ENCODE measurements around the gene CRMP1. TPM values are rescaled to one million over a fixed set of nuclear protein-coding genes. Genes with fewer than 3 reads are reported as not detected.

Gene CRMP1
- total RNA-seq, 4 donors from 2014 or later: 0.21 to 0.59 (median 0.30) TPM; not detected in 1

DNA sequence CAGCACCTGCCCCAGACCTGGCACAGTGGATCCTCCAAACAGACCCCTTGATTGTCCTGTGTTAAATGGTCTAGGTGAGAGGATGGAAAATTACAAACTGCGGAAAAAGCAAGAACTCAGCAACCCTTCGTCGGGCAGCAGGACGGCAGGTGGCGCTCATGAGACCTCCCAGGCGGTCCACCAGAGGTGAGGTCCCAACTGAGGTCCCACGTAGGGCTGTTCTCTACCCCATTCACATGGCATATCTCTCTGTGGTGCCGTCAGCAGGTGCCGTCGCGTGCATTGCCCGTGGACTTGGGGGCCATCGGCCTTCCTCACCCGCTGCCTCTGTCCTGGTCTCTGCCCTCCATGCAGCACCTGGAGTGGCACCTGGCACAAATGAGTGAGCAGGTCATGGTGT, 88.2 kb downstream of the CRMP1 start:
- H3K27ac ChIP-seq: no peak overlapping the region
- peaks cover 3 to 97% (median 4%) of the 10 kb centered on the region in 3 donors for H3K36me3 ChIP-seq
- 85 to 94% methylated on average over 9 to 12 of the region's 14 CpGs for WGBS, 2 donors
- no peaks in the 10 kb centered on the region for H3K4me1 ChIP-seq
- H3K4me3 ChIP-seq: no peak overlapping the region
- TF ChIP-seq POLR2A (IDR thresholded peaks at IDR 0.05) (no peak), EP300 (IDR thresholded peaks at IDR 0.05) (no peak)
- TF ChIP-seq, protein P1, sequence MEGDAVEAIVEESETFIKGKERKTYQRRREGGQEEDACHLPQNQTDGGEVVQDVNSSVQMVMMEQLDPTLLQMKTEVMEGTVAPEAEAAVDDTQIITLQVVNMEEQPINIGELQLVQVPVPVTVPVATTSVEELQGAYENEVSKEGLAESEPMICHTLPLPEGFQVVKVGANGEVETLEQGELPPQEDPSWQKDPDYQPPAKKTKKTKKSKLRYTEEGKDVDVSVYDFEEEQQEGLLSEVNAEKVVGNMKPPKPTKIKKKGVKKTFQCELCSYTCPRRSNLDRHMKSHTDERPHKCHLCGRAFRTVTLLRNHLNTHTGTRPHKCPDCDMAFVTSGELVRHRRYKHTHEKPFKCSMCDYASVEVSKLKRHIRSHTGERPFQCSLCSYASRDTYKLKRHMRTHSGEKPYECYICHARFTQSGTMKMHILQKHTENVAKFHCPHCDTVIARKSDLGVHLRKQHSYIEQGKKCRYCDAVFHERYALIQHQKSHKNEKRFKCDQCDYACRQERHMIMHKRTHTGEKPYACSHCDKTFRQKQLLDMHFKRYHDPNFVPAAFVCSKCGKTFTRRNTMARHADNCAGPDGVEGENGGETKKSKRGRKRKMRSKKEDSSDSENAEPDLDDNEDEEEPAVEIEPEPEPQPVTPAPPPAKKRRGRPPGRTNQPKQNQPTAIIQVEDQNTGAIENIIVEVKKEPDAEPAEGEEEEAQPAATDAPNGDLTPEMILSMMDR (IDR thresholded peaks at IDR 0.05): no peak
- H3K27me3 ChIP-seq: no peaks in the 10 kb centered on the region
- no peaks in the 10 kb centered on the region for H3K9me3 ChIP-seq
- DNase-seq (ENCODE audit: low spot score in 2 of 2): no peak

DNA sequence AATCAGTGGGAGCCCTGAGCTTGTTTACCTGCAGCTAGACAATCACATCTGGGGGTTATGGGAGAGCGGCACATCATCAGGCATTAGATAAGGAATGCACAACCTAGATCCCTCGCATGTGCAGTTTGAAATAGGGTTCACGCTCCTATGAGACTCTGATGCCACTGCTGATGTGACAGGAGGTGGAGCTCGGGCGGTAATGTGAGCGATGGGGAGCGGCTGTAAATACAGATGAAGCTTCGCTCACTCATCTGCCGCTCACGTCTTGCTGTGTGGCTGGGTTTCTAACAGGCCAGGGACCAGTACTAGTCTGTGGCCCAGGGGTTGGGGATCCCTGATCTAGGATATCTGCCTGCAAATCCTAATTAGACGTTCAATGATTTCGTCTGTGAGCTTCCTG, 90.3 kb downstream of the CRMP1 start:
- WGBS, 2 donors: 89 to 93% methylated on average over 12 of the region's 12 CpGs
- H3K27me3 ChIP-seq: no peaks in the 10 kb centered on the region
- H3K9me3 ChIP-seq: no peaks in the 10 kb centered on the region
- no peaks in the 10 kb centered on the region for H3K4me1 ChIP-seq
- H3K4me3 ChIP-seq: no peak overlapping the region
- TF ChIP-seq POLR2A (IDR thresholded peaks at IDR 0.05): no peak
- TF ChIP-seq, protein P1 (IDR thresholded peaks at IDR 0.05): no peak
- no peak for TF ChIP-seq EP300 (IDR thresholded peaks at IDR 0.05)
- H3K27ac ChIP-seq: no peak overlapping the region
- H3K36me3 ChIP-seq: peaks cover 0 to 97% (median 4%) of the 10 kb centered on the region in 3 donors
- no peak for DNase-seq (ENCODE audit: low spot score in 2 of 2)

DNA sequence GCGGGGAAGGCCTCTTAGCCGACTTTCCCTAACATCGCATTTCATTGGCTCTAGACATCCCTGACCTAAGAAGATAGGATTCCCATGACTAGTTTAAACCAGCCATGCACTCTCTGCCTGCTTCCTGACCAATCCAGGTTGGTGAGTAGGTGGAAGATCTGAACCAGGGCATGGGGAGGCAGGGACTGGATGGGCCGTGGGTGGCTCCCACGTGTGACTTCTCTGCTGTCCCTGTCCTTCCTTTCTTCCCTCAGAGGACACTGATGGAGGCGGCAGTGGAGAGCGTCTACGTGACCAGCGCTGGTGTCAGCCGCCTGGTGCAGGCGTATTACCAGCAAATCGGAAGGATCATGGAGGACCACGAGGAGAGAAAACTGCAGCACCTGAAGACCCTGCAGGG, 91.2 kb downstream of the CRMP1 start:
- WGBS, 2 donors: 85 to 92% methylated on average over 13 of the region's 13 CpGs
- peaks cover 0 to 97% (median 4%) of the 10 kb centered on the region in 3 donors for H3K36me3 ChIP-seq

DNA sequence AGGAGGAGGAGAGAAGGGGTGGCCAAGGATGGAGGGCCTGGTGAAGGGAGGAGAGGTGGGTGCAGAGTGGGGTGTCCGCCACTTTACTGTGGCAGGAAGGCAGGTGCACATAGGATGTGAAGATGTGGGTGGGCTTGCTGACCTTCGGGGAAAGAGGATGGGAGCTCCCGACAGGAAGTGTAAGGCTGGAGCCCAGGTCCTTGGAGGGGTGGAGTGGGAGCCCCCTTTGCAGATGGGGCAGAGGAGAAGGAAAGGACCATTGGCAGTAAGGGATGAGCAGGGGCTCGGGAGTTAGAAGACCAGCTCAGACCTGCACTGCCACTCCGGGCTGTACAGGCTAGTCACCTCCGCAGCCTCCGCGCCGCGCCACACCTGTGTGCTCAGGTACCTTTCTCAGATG, 92.4 kb downstream of the CRMP1 start:
- H3K36me3 ChIP-seq: peaks cover 0 to 98% (median 4%) of the 10 kb centered on the region in 3 donors

More for the DNA sequence above, 91.2 kb downstream of the CRMP1 start:
- TF ChIP-seq POLR2A (IDR thresholded peaks at IDR 0.05): no peak
- TF ChIP-seq EP300 (IDR thresholded peaks at IDR 0.05): no peak
- TF ChIP-seq, protein P1 (IDR thresholded peaks at IDR 0.05): no peak
- Histone ChIP-seq H3K4me1 (no peaks in the 10 kb centered on the region), H3K27me3 (no peaks in the 10 kb centered on the region), H3K9me3 (no peaks in the 10 kb centered on the region), H3K4me3 (no peak overlapping the region), H3K27ac (no peak overlapping the region)
- no peak for DNase-seq (ENCODE audit: low spot score in 2 of 2)

DNA sequence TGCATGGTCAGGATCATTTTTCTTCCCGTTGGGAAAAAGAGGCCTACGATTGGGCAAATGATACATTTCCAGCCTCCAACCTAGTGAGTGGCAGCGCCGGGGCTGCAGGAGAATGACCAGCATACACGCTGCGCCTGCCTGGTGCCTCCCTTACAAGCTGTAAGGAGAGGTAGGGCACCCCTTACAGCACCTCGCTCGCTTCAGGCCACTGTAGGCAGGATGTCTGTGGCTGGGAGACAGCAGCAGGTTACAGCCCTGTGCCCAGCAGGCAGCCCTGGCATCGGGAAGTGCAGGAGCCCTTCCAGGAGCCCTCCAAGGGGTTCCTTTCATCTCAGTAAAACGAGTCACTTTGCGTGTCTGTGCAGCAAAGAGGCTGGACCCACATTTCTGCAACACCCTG, 93.5 kb downstream of the CRMP1 start:
- no peak overlapping the region for H3K4me3 ChIP-seq
- WGBS, 2 donors: 88 to 89% methylated on average over 10 to 11 of the region's 11 CpGs
- no peak overlapping the region for H3K27ac ChIP-seq
- TF ChIP-seq, protein P1 (IDR thresholded peaks at IDR 0.05): no peak
- TF ChIP-seq EP300 (IDR thresholded peaks at IDR 0.05) (no peak), POLR2A (IDR thresholded peaks at IDR 0.05) (no peak)
- H3K9me3 ChIP-seq: no peaks in the 10 kb centered on the region
- H3K36me3 ChIP-seq: peaks cover 0 to 98% (median 0%) of the 10 kb centered on the region in 3 donors
- no peak for DNase-seq (ENCODE audit: low spot score in 2 of 2)
- no peaks in the 10 kb centered on the region for H3K4me1 ChIP-seq
- H3K27me3 ChIP-seq: no peaks in the 10 kb centered on the region

More for the DNA sequence above, 92.4 kb downstream of the CRMP1 start:
- 86 to 90% methylated on average over 10 of the region's 10 CpGs for WGBS, 2 donors
- H3K4me3 ChIP-seq: no peak overlapping the region
- no peaks in the 10 kb centered on the region for H3K9me3 ChIP-seq
- no peaks in the 10 kb centered on the region for H3K27me3 ChIP-seq
- TF ChIP-seq EP300 (IDR thresholded peaks at IDR 0.05) (no peak), POLR2A (IDR thresholded peaks at IDR 0.05) (no peak)
- TF ChIP-seq, protein P1 (IDR thresholded peaks at IDR 0.05): no peak
- no peak overlapping the region for H3K27ac ChIP-seq
- H3K4me1 ChIP-seq: no peaks in the 10 kb centered on the region
- no peak for DNase-seq (ENCODE audit: low spot score in 2 of 2)
